Endothelial cell of umbilical vein (primary cell): Measurements from ENCODE around the gene ZNF341. TPM values are rescaled to one million over a fixed set of nuclear protein-coding genes. Genes with fewer than 3 reads are reported as not detected.

Source experiments
- BruUV-seq: library from RNA; stranded (reverse); fragments of 400-500 nt; replicated peaks from 2 replicates; lab custom pipeline; 2021; lab: Mats Ljungman, UMichigan
- CTCF ChIA-PET: fragments of 300-600, 350-600 bp; sonication (Branson Sonifier 250); formaldehyde crosslinking; loops from one replicate; lab custom pipeline; 2021; ENCODE audit warnings: antibody characterized with exemption, inconsistent platforms; lab: Charles Lee
- POLR2A ChIA-PET: fragments of 300-600, 350-600 bp; sonication (Branson Sonifier 250); formaldehyde crosslinking; loops from one replicate; lab custom pipeline; 2021; ENCODE audit warnings: antibody characterized with exemption, inconsistent platforms; lab: Charles Lee
- DNase-seq: peaks from one replicate; pipeline ENCODE4 v3.0.0-alpha.2; 2011; ENCODE audit warnings: low read depth, low spot score
- FAIRE-seq: peaks from 2 replicates; lab custom pipeline; 2011; peaks lifted over from hg19 to GRCh38; lab: Jason Lieb, UNC
- H2AFZ ChIP-seq: 2 replicates; pipeline ENCODE4 v1.6.0; 2012; ENCODE audit warnings: low read depth, low read length, control low read depth, inconsistent platforms
- H3K27ac ChIP-seq: 2 replicates; pipeline ENCODE4 v1.5.1; 2011; ENCODE audit warnings: low read depth, mild to moderate bottlenecking, control low read depth, low read length, moderate library complexity; ENCODE audit not compliant: insufficient read depth
- H3K27me3 ChIP-seq, 2 experiments: 2 replicates each; pipeline versions ENCODE4 v1.6.0 to v1.6.1; 2011; ENCODE audit warnings: low read length in 2 of 2, mixed read lengths in 1 of 2; ENCODE audit not compliant: control insufficient read depth in 2 of 2, insufficient read depth in 2 of 2
- H3K36me3 ChIP-seq, 2 experiments: 2 replicates in 1 of 2; 3 replicates in 1 of 2; pipeline ENCODE4 v1.5.1; 2011; ENCODE audit warnings: low read length in 2 of 2, mild to moderate bottlenecking in 1 of 2, moderate library complexity in 1 of 2; ENCODE audit not compliant: control insufficient read depth in 2 of 2, insufficient read depth in 2 of 2; ENCODE audit errors: extremely low read depth in 1 of 2
- H3K4me1 ChIP-seq: 3 replicates; pipeline ENCODE4 v1.5.1; 2011; ENCODE audit warnings: mild to moderate bottlenecking, low read length; ENCODE audit not compliant: control insufficient read depth, insufficient read depth; ENCODE audit errors: extremely low read depth
- H3K4me2 ChIP-seq: 2 replicates; pipeline ENCODE4 v1.6.1; 2011; ENCODE audit warnings: low read length, control low read depth, mixed read lengths; ENCODE audit not compliant: insufficient read depth
- H3K4me3 ChIP-seq, 3 experiments: fragments of 200-600 bp in 1 of 3; sonication (generic), shearing (Covaris generic) in 1 of 3; replicated peaks in 1 of 3; 2 replicates each; pipeline ENCODE4 v1.5.1; 2011 to 2016; ENCODE audit warnings: control low read depth in 3 of 3, low read length in 3 of 3, mild to moderate bottlenecking in 2 of 3, inconsistent platforms in 1 of 3, low read depth in 1 of 3, moderate library complexity in 1 of 3; ENCODE audit not compliant: insufficient read depth in 1 of 3
- H3K79me2 ChIP-seq: 2 replicates; pipeline ENCODE4 v1.6.0; 2012; ENCODE audit warnings: low read length, inconsistent platforms; ENCODE audit not compliant: control insufficient read depth, insufficient read depth
- H3K9ac ChIP-seq: replicated peaks from 2 replicates; pipeline ENCODE3; 2011; ENCODE audit warnings: low read length, control low read depth; ENCODE audit not compliant: insufficient read depth; ENCODE audit errors: extremely low read depth
- H3K9me1 ChIP-seq: replicated peaks from 3 replicates; pipeline ENCODE4 v1.6.0; 2011; ENCODE audit warnings: mild to moderate bottlenecking, low read length; ENCODE audit not compliant: control insufficient read depth, insufficient read depth; ENCODE audit errors: extremely low read depth
- H3K9me3 ChIP-seq: replicated peaks from 2 replicates; pipeline ENCODE4 v1.5.1; 2012; ENCODE audit warnings: low read length, inconsistent platforms; ENCODE audit not compliant: control insufficient read depth, insufficient read depth
- H4K20me1 ChIP-seq: replicated peaks from 2 replicates; pipeline ENCODE3; 2011; ENCODE audit warnings: mild to moderate bottlenecking, low read length; ENCODE audit not compliant: control insufficient read depth, insufficient read depth; ENCODE audit errors: extremely low read depth
- CTCF ChIP-seq, 2 donors: IDR thresholded peaks; 1 replicate in 1 of 2; 2 replicates in 1 of 2; pipeline ENCODE4 v1.5.1; 2011; ENCODE audit warnings: low read length in 2 of 2, mild to moderate bottlenecking in 2 of 2, moderate library complexity in 2 of 2, control low read depth in 1 of 2, inconsistent platforms in 1 of 2, low read depth in 1 of 2; ENCODE audit not compliant: insufficient read depth in 1 of 2; ENCODE audit errors: extremely low read depth in 1 of 2
- EZH2 ChIP-seq: IDR thresholded peaks from 2 replicates; pipeline ENCODE4 v1.6.1; 2012; ENCODE audit warnings: borderline replicate concordance, low read depth, mild to moderate bottlenecking, moderate library complexity, low read length, inconsistent platforms; ENCODE audit not compliant: severe bottlenecking
- FOS ChIP-seq: IDR thresholded peaks from 2 replicates; pipeline ENCODE4 v1.6.1; 2011; ENCODE audit warnings: mild to moderate bottlenecking, low read length, moderate library complexity, borderline replicate concordance; ENCODE audit not compliant: insufficient read depth
- GATA2 ChIP-seq: IDR thresholded peaks from 2 replicates; pipeline ENCODE4 v1.7.0; 2011; ENCODE audit warnings: low read depth, mild to moderate bottlenecking, moderate library complexity, mixed read lengths, low read length; ENCODE audit not compliant: insufficient read length, insufficient read depth
- JUN ChIP-seq: IDR thresholded peaks from 2 replicates; pipeline ENCODE4 v1.6.1; 2011; ENCODE audit warnings: borderline replicate concordance, low read depth; ENCODE audit not compliant: insufficient read length, insufficient read depth
- MAX ChIP-seq: IDR thresholded peaks from 2 replicates; pipeline ENCODE4 v1.6.1; 2011; ENCODE audit not compliant: insufficient read depth, insufficient read length
- MYC ChIP-seq: IDR thresholded peaks from one replicate; pipeline ENCODE4 v1.6.1; 2011; ENCODE audit warnings: mild to moderate bottlenecking, low read depth, low read length
- POLR2A ChIP-seq: IDR thresholded peaks from 2 replicates; pipeline ENCODE4 v1.6.1; 2012; ENCODE audit warnings: low read depth, mild to moderate bottlenecking, control low read depth, low read length
- POLR2AphosphoS5 ChIP-seq: IDR thresholded peaks from 2 replicates; pipeline ENCODE4 v1.6.1; 2012; ENCODE audit warnings: low read depth, mild to moderate bottlenecking, control low read depth, low read length, moderate library complexity; ENCODE audit not compliant: insufficient read depth
- dilution Hi-C: fragments of 300-500 bp; cut with MboI; formaldehyde crosslinking; loops from one replicate; pipeline ENCODE4 v1.15.0; 2019; ENCODE audit warnings: low sequenced_read_pairs; ENCODE audit not compliant: extremely low pct_ligation_motif_present
- intact Hi-C: fragments of 100-400 bp; cut with micrococcal nuclease; formaldehyde crosslinking; loops from one replicate; pipeline ENCODE4 v1.10.0; 2022
- polyA plus RNA-seq, 4 experiments: library from polyadenylated mRNA; depleted of rRNA in 3 of 4; stranded (reverse) in 3 of 4; unstranded in 1 of 4; fragments of >200 nt; gene quantifications; 2 replicates each; pipeline versions ENCODE4 v1.2.1 to v1.2.3, GENCODE V29; 2011 to 2012; ENCODE audit warnings: missing spikeins in 1 of 4
- total RNA-seq: library from RNA; stranded (reverse); gene quantifications from 2 replicates; pipeline ENCODE4 v1.2.3, GENCODE V29; 2021

Gene ZNF341
- total and polyA plus RNA-seq, 2 donors (not counting 3 experiments of a cell fraction or from before 2014, with no cell fraction given): 4.9 TPM

DNA sequence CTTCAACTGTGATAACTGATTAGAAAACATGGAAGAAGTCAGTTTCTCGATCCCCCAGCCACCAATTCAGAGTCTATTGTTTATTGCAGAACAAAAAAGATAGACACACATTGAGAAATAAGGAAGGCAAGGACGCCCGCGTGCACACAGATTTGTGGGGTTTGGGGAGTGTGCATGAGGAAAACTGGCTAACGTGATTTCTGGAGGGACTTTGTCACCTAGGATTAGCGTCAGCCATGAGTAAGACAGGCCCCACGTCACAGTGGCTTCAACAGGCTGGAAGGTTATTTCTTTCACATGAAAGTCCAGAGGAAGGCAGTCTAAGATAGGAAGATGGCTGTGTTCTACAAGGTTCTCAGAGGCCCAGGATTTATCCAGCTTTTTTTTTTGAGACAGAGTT is 7.7 kb downstream of the ZNF341 start:
- dilution Hi-C loops: no loop called here
- POLR2A ChIA-PET: no interaction called here
- no peak for FAIRE-seq

More for the DNA sequence above, 7.7 kb downstream of the ZNF341 start:
- BruUV-seq: no TSS peak
- CTCF ChIA-PET: no interaction called here
- TF ChIP-seq EZH2 (no peak), FOS (no peak), MAX (no peak), POLR2A (no peak), CTCF (IDR thresholded peaks at IDR 0.05; ENCODE audit: extremely low read depth in 1 of 2, insufficient read depth in 1 of 2, low read depth in 1 of 2, low read length in 2 of 2) (no peak), MYC (no peak), POLR2AphosphoS5 (no peak), GATA2 (no peak), JUN (no peak)
- no peak overlapping the region for H3K4me3 ChIP-seq
- H3K9ac ChIP-seq: no peak overlapping the region
- intact Hi-C loops: no loop called here
- no peaks in the 10 kb centered on the region for H4K20me1 ChIP-seq
- H3K4me1 ChIP-seq: no peaks in the 10 kb centered on the region
- DNase-seq: no peak
- H2AFZ ChIP-seq: no peak overlapping the region
- H3K27me3 ChIP-seq: no peaks in the 10 kb centered on the region
- H3K9me3 ChIP-seq: peaks cover 4% of the 10 kb centered on the region
- H3K27ac ChIP-seq: no peak overlapping the region
- H3K79me2 ChIP-seq: no peaks in the 10 kb centered on the region
- no peak overlapping the region for H3K4me2 ChIP-seq
- no peaks in the 10 kb centered on the region for H3K9me1 ChIP-seq
- no peaks in the 10 kb centered on the region for H3K36me3 ChIP-seq
